Caco-2 (cell line): ENCODE measurements around the gene RCOR3. TPM values are rescaled to one million over a fixed set of nuclear protein-coding genes. Genes with fewer than 3 reads are reported as not detected.

Experiments
- BruUV-seq: library from RNA; stranded (reverse); fragments of 400-500 nt; replicated peaks from 2 replicates; lab custom pipeline; 2021; lab: Mats Ljungman, UMichigan
- CTCF ChIA-PET: fragments of 300-600 bp; sonication (Branson Sonifier 250); formaldehyde crosslinking; loops from one replicate; lab custom pipeline; 2022; ENCODE audit warnings: antibody characterized with exemption; lab: Charles Lee
- POLR2A ChIA-PET: fragments of 300-600 bp; sonication (Branson Sonifier 250); formaldehyde crosslinking; loops from one replicate; lab custom pipeline; 2022; ENCODE audit warnings: antibody characterized with exemption; lab: Charles Lee
- DNase-seq, 2 experiments: peaks; one replicate each; pipeline versions ENCODE4 v3.0.0 to v3.0.0-alpha.2; 2020 to 2022
- H3K27me3 ChIP-seq: replicated peaks from 2 replicates; pipeline ENCODE4 v1.6.0; 2011; ENCODE audit warnings: low read length; ENCODE audit not compliant: control insufficient read depth, insufficient read depth
- H3K36me3 ChIP-seq: 2 replicates; pipeline ENCODE4 v1.5.1; 2011; ENCODE audit warnings: low read length; ENCODE audit not compliant: control insufficient read depth, insufficient read depth
- H3K4me1 ChIP-seq: fragments of 250-450 bp; sonication (Bioruptor Pico); 2 replicates; pipeline ENCODE4 v1.5.1; 2020; ENCODE audit warnings: mild to moderate bottlenecking
- H3K4me3 ChIP-seq: 2 replicates; pipeline ENCODE4 v1.5.1; 2011; ENCODE audit warnings: low read depth, mild to moderate bottlenecking, control low read depth, low read length
- H3K9me3 ChIP-seq: fragments of 250-450 bp; sonication (Bioruptor Pico); 2 replicates; pipeline ENCODE4 v1.5.1; 2020; ENCODE audit warnings: mild to moderate bottlenecking, moderate library complexity
- H3K27ac Mint-ChIP-seq: one replicate; pipeline ENCODE4 v1.8.0; 2022; ENCODE audit warnings: mixed read lengths; ENCODE audit not compliant: unreplicated experiment
- H3K27me3 Mint-ChIP-seq: one replicate; pipeline ENCODE4 v1.8.0; 2022; ENCODE audit warnings: mixed read lengths; ENCODE audit not compliant: insufficient read depth, unreplicated experiment
- H3K36me3 Mint-ChIP-seq: one replicate; pipeline ENCODE4 v1.8.0; 2022; ENCODE audit warnings: mild to moderate bottlenecking, mixed read lengths; ENCODE audit not compliant: insufficient read depth, unreplicated experiment
- H3K4me1 Mint-ChIP-seq: one replicate; pipeline ENCODE4 v1.8.0; 2022; ENCODE audit warnings: low read depth, mixed read lengths; ENCODE audit not compliant: unreplicated experiment
- H3K4me3 Mint-ChIP-seq: one replicate; pipeline ENCODE4 v1.8.0; 2022; ENCODE audit warnings: mild to moderate bottlenecking, moderate library complexity, mixed read lengths; ENCODE audit not compliant: unreplicated experiment
- H3K9me3 Mint-ChIP-seq: one replicate; pipeline ENCODE4 v1.8.0; 2022; ENCODE audit warnings: mixed read lengths; ENCODE audit not compliant: unreplicated experiment
- CTCF ChIP-seq, 2 experiments: fragments of 200-600 bp in 1 of 2; IDR thresholded peaks; 1 replicate in 1 of 2; 2 replicates in 1 of 2; pipeline versions ENCODE4 v1.5.1 to v1.8.0; 2011 to 2022; ENCODE audit warnings: antibody characterized with exemption in 1 of 2, control low read depth in 1 of 2, inconsistent platforms in 1 of 2, low read depth in 1 of 2, low read length in 1 of 2, mild to moderate bottlenecking in 1 of 2, moderate library complexity in 1 of 2; ENCODE audit not compliant: insufficient read depth in 1 of 2, severe bottlenecking in 1 of 2, unreplicated experiment in 1 of 2
- intact Hi-C: fragments of 100-400 bp; cut with micrococcal nuclease; formaldehyde crosslinking; loops from one replicate; pipeline ENCODE4 v1.10.0; 2022; ENCODE audit not compliant: unreplicated experiment
- total RNA-seq: library from RNA; stranded (reverse); gene quantifications from 2 replicates; pipeline ENCODE4 v1.2.3, GENCODE V29; 2022

The RCOR3 gene
- total RNA-seq, 1 experiment from 2014 or later = 42.3 TPM

- POLR2A ChIA-PET = no interaction called here
- no peak for TF ChIP-seq CTCF (IDR thresholded peaks at IDR 0.05; ENCODE audit: insufficient read depth in 1 of 2, low read depth in 1 of 2, low read length in 1 of 2, severe bottlenecking in 1 of 2, unreplicated experiment in 1 of 2)
- no peaks in the 10 kb centered on the region for H3K9me3 Mint-ChIP-seq
- no peaks in the 10 kb centered on the region for H3K4me1 Mint-ChIP-seq
- Histone ChIP-seq H3K36me3 (no peaks in the 10 kb centered on the region), H3K9me3 (no peaks in the 10 kb centered on the region), H3K4me3 (no peak overlapping the region), H3K4me1 (no peaks in the 10 kb centered on the region), H3K27me3 (no peaks in the 10 kb centered on the region)
- no peak overlapping the region for H3K27ac Mint-ChIP-seq
- CTCF ChIA-PET = no interaction called here
- peaks cover 11% of the 10 kb centered on the region for H3K36me3 Mint-ChIP-seq
- intact Hi-C loops = no loop called here
- DNase-seq = no peak
- H3K4me3 Mint-ChIP-seq = no peak overlapping the region
- no peaks in the 10 kb centered on the region for H3K27me3 Mint-ChIP-seq
- BruUV-seq = no TSS peak
Measured at GRCh38 chr1:211305044-211305443, 45.9 kb downstream of the RCOR3 start.

GRCh38 chr1:211309617-211310016, 50.5 kb downstream of the RCOR3 start:
- Mint-ChIP-seq H3K27me3 (no peaks in the 10 kb centered on the region), H3K36me3 (peaks cover 12% of the 10 kb centered on the region), H3K27ac (no peak overlapping the region), H3K9me3 (no peaks in the 10 kb centered on the region), H3K4me1 (no peaks in the 10 kb centered on the region), H3K4me3 (no peak overlapping the region)
- TF ChIP-seq CTCF (IDR thresholded peaks at IDR 0.05; ENCODE audit: insufficient read depth in 1 of 2, low read depth in 1 of 2, low read length in 1 of 2, severe bottlenecking in 1 of 2, unreplicated experiment in 1 of 2) = no peak
- BruUV-seq = no TSS peak
- no peak for DNase-seq
- intact Hi-C loops = no loop called here
- no peaks in the 10 kb centered on the region for H3K27me3 ChIP-seq
- no peak overlapping the region for H3K4me3 ChIP-seq
- no peaks in the 10 kb centered on the region for H3K4me1 ChIP-seq
- no peaks in the 10 kb centered on the region for H3K36me3 ChIP-seq
- CTCF ChIA-PET = no interaction called here
- H3K9me3 ChIP-seq = no peaks in the 10 kb centered on the region
- POLR2A ChIA-PET = no interaction called here

- H3K4me3 Mint-ChIP-seq = no peak overlapping the region
- peaks cover 12% of the 10 kb centered on the region for H3K36me3 Mint-ChIP-seq
- intact Hi-C loops = no loop called here
- Histone ChIP-seq H3K27me3 (no peaks in the 10 kb centered on the region), H3K9me3 (no peaks in the 10 kb centered on the region), H3K4me1 (no peaks in the 10 kb centered on the region), H3K4me3 (no peak overlapping the region), H3K36me3 (no peaks in the 10 kb centered on the region)
- no peaks in the 10 kb centered on the region for H3K9me3 Mint-ChIP-seq
- ChIA-PET CTCF (no interaction called here), POLR2A (no interaction called here)
- no TSS peak for BruUV-seq
- no peaks in the 10 kb centered on the region for H3K4me1 Mint-ChIP-seq
- TF ChIP-seq CTCF (IDR thresholded peaks at IDR 0.05; ENCODE audit: insufficient read depth in 1 of 2, low read depth in 1 of 2, low read length in 1 of 2, severe bottlenecking in 1 of 2, unreplicated experiment in 1 of 2) = no peak
- H3K27ac Mint-ChIP-seq = no peak overlapping the region
- no peak for DNase-seq
- no peaks in the 10 kb centered on the region for H3K27me3 Mint-ChIP-seq
Measured at GRCh38 chr1:211313392-211313791, 54.2 kb downstream of the RCOR3 start.
